Measurements from ENCODE around the gene ARHGAP15. TPM values are rescaled to one million over a fixed set of nuclear protein-coding genes. Genes with fewer than 3 reads are reported as not detected.

Gene ARHGAP15
- total RNA-seq, 1 donor from 2014 or later = 10.0 TPM

DNA sequence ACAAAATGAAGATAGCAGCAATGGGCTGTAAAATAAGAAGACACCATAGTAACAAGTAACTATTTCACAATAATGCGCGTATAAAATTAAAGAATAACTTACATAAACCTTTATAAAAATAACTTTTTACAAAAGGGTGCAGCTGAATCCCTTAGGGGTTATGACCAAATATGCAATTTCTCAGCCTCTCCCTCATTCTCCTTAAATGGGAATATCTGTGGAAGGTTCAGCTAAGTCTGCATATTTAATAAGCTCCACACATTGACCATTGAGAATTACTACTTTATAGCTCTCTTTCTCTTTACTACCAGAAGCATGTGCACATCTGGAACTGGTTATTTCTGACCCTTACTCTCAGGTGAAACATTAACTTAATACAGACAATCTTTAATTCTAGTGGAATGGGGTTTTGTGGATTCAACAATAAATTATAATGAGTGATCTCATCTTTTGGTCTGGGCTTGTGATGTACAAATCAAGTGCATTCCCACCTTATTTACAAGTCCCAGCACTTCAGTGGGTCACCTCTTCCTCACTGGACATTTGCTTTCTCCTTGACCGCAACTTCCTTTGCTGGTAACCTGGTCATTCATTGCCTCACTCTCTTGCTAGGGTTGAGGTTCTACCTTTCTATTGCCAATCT is 15.7 kb downstream of the ARHGAP15 start:
- no peak for DNase-seq (ENCODE audit: low spot score)

DNA sequence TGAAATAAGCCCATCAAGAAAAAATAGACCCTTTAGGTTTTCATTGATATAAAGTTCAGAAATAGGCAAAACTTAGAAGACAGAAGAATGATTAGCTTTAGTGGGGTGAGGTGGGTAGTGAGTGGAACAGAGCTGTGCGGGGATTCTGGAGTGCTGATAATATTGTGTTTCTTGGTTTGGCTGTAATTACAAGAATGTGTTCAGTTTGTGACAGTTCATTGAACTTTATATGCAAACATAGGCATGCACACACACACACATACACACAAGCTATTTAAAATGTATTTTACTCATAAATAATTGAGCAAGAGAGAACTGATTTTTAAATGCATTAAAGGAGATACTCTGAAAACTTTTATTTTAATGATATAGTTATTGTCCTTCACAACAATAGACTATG is 17.1 kb downstream of the ARHGAP15 start:
- no peak for DNase-seq (ENCODE audit: low spot score)

DNA sequence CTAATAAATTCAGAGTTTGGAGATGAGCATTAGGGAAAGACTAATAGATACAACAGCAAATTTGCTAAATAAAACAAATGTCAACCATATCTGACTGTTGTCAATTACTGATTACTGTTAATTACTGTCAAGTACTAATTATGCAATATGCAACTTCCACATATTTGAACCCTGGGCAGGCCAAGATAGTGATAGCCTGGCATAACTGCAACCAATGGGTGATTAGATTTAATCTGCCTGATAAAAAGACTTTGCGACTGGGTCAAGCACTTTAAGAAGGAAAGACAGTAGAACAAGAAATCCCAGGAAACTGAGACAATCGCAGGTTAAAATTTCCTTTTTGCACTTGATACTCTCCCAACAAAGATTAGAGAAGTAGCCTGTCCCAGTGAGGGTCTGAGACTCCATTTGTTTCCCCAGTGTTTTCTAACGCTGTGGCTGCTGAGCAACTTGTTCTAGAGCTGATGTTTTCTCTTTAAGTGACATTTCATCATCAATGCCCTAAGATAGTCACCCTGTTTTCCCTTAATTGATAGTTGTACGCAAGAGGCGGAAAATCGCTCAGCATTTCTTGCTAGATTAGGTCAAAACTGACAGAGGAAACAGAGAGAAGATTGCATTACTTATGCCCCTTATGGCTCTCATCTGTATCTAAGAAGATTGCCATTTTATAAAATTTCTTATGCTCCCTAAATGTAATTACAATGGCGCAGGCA is 17.8 kb downstream of the ARHGAP15 start:
- DNase-seq (ENCODE audit: low spot score) = no peak

DNA sequence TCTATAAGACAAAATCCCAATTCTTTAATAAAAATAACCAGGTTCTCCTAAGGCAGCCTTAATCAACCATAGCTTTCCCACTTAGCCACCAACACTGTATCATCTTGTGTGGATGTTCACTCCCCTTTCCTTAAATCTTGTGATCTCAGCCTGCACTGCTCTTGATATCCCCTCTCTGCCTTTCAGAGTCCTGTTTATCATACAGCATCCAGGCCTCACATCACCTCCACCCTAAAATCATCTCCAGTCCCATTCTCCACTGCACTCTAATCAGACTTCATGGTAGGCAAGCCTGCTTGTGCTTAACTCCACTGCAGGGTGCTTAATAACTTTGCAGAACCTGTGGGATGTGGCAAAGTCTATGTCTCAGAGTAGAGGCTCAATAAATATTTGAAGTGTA is 18.8 kb downstream of the ARHGAP15 start:
- DNase-seq (ENCODE audit: low spot score) = no peak

DNA sequence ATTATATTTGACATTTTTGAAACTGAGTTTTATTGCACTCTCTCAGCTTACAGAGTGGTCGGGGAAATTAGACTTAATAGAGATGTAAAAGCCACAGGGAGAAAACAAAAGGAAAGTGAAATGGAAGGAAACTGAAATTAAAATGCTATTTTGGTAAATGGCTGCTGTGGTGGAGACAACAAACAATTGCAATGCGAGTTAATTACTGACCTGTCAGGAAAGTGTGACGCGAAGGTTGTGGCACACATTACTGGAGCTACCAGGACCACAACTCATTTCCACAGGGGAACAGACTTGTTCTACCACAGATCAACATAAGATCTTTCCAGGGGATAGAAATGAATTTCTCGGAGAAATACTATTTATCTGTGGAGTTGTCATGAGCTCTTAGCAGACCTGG is 19.5 kb downstream of the ARHGAP15 start:
- no peak for DNase-seq (ENCODE audit: low spot score)

DNA sequence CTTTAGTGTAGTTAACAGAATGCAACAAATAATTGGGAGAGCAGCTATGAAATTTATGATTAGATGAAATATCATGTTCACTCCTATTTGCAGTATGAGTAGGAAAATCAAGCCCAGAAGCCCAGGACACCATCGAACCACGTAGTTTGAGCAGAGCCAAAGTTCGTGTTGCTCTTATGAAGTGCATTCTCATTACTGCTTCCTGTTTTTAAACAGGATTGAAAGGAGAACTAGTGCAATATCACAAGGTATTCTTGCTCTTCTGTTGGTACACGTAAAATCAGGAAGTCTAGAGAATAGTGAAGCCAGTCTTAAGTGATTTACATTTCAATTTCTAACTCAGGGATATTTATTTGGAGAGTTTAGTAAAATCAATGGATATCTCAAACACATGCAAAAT is 21.1 kb downstream of the ARHGAP15 start:
- no peak for DNase-seq (ENCODE audit: low spot score)

DNA sequence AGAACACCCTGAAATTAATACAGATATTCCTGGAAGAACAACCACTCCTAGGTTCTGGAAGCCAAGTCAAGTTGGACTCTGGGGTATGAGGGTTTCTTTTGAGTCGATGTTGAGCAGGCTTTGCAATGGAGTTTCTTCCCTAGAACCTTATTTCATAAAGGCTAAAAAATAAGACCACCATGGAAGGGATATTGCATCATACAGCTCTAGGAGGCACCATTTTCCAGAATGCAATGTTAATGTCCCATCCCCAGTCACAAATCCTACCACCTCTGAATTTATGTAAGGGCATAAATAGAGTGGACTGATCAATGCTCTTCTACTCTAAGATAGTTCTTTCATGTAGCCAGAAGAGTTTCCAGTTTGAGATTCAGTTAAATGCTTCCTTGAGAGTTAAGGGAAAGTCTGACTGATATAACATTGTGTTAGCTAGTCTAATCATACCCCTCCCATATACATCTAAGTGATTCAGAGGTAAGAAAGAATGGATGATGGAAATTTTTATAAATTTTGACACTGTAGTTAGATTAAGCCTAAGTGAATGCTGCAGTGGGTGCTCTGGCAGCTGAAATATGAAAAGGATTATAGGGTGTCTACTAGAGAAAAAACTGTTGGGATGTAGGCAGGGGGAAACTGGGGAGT is 22.0 kb downstream of the ARHGAP15 start:
- no peak for DNase-seq (ENCODE audit: low spot score)

DNA sequence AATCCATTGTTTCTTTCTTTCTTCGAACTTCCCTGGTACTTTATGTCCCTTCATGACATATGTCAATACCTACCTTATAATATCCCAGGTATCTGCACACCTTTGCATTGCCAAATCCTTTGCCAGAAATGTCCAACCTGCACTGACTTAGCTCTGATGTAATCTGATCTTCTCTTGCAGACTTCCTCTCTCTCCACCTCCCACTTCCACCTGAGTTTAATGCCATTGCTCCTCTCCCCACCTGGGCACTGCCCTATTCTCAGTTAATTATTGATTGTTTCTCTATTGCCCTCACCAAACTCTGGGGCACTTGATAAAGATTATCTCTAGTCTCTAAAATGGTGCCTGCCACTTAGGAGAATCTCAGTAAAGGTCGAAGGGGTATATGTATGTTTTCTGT is 23.0 kb downstream of the ARHGAP15 start:
- DNase-seq (ENCODE audit: low spot score) = no peak

DNA sequence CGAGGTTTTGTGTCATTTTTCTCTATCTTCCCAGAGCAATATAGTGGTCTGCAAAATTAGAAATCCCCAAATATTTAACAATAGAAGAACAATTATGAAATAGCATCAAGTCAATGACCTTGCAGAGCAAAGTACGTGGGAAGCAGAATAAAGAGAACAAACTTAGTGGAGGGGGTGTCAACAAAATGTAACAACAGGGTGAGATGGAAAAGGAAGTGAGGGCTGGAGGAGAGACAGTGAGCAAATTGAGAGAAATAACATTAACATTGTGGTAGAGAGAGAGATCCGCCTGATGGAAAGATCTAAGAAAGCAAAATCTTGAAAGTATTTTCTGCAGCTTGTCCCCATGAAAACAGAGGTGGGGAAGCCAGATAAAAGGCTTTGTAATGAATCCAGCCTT is 23.4 kb downstream of the ARHGAP15 start:
- DNase-seq (ENCODE audit: low spot score) = no peak

DNA sequence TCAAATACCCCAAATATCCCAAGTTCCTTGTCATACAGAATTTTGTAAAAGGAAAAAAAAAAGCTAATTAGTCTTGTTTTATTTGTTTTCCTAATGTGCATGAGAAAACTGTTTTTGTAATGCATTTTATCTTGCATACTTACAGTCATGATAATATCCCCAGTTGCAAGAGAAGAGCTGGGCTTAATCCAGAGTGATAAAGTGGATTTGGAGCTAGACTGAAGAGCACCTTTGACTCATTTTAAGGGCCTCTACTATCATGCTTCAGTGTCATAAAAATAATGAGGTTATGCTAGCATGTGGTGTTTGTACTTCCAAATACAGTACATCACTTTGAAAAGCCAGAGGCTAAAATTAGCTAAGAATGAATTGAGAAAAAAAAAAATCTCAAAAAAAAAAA is 26.4 kb downstream of the ARHGAP15 start:
- no peak for DNase-seq (ENCODE audit: low spot score)

DNA sequence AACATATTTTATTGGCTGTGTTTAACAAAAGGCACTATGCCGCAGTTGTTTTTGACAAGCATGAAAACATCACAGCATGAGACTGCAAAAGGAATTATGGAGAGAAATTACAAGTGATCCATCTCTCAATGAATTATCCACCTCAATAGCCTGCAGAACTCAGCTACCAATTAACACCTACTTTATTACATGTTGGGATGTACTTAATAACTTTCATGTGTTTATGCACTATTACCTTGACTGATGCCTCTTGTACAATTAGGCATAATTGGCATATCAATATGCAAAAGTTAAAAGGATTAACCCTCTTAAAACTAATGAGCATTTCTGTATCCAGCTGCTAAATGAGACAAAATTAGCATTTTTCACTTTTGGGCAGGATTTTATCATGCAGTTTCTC is 27.8 kb downstream of the ARHGAP15 start:
- DNase-seq (ENCODE audit: low spot score) = no peak

DNA sequence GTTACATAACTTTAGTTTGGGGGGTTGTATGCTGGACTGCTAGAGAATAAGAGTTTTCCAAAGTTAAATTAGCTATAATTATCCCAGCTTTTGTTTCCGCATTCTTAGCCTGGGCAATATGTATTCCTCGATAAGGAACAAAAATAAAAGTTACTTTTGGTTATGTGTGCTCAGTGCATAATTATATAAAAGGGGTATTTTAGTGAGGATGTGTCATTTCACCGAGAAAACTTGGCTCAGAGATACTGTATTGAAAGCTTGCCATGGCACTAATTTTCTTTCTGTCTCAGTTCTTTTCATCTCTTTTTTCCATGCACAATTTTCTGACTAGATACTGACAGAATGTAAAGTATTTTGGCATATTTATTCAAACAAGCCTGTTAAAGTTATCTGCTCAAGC is 28.2 kb downstream of the ARHGAP15 start:
- DNase-seq (ENCODE audit: low spot score) = no peak

DNA sequence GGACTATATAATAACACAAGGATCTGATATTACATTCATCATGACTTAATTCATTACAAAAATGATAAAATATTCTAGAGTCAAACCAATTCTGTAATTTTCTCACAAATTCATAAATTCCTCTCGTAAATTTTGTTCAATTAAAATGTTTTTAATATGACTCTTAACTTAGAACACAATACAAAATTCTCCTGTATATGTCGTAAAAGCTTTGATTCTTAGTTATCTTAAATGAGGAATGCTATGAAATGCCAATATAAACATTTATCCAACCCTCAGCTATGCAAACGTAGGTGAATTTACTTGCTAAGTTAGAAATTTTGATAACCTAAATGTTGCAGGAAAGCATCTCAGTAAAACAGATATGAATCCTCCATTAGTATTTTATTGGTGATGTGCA is 28.9 kb downstream of the ARHGAP15 start:
- DNase-seq (ENCODE audit: low spot score) = no peak

DNA sequence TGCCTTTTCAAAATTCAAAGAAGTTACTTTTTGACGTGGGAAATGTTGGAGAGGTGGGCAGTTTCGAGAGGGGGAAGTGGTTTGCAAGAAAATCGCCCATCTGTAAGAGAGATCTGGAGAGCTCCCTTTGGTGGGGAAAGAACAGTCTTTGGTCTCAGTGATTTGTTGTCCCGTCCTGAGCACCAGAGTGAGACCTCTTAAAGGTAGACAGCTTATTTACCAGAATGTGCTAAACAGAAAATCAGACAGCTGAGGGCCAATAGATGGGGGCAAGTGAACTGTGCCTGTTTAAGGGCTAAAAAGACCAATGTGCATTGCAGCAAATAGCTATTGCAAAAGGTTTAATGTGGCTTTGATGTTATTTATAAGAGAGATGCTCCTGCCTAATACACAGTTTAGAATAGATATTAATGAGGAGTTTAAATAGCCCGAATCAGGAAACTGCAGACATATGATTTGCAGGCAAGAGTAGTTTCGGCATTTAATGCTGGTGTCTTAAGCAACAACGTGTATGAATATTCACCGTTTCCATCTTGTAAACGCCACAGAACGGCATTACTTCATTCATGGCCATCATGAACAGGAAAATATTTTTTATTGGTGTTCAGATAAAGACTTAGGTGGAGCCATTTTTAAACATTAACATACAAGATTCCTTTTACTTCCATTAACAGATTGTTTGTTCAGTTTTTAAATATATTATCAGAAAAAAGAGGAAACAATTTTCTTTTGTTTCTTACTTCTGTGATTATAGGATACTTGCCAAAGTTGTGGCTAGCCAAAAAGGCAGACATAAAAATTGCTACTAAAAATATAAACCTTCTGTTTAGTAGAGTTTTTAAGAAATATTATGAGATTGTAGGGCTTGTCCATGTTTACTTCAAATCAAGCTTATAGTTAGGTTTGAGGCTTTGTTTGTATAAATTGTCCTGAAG is 29.6 kb downstream of the ARHGAP15 start:
- DNase-seq (ENCODE audit: low spot score) = no peak

DNA sequence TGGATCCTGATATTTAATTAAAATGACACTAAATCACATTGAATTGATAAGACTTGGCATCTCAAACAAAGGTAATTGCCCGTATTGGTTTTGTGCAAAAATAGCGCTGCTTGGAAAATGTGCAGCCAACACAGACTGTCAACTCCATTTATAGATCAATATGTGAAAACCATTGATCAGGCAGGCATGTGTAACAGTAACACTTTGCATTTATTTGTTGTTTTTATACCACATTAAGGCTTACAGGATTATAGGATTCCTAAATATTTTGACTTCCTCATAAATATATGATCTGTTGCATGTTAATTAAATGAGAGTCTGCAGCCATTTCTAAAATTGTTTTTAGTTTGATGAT is 30.2 kb downstream of the ARHGAP15 start:
- no peak for DNase-seq (ENCODE audit: low spot score)

DNA sequence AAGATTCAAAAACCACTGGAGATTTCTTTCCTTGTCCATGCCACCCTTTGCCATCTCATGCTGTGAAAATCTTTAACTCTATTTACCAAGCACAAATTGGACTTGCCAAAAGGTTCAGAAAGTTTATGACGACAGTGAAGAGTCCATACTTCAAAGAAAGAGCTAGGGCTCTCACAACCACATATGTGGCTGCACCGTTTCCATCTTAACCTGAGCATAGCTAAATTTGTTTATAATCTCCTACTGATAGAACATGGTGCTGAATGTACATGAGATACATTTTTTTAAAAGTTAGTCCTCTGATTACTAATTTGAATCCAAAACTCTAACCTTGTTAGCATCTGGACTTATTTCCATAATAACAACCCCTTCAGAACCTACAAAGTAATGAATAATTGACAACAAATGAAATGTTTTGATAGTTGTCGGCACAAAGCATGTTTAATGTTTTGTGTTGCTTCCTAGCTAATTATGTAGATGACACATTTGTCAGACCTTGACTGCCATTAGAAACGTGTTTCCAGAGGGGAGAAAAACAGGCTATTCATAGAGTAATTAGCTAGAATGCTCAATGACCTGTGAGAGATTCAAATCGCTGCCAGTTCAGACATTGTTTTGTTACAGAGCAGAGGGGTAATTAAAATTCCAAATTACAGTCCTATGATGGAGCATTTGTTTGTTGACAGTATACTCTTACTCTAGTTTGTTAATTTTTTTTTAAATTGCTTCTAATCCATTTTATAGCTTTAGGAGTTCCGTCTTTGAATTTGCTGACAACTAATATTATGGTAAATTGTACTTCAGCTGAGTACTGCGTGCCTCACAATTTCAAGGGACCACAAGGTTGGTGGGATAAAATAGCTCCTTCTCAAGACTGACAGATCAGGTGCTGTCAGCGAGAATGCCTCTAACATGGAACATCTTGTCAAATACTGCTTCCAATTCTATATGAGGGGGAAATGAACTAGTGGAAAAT is 31.8 kb downstream of the ARHGAP15 start:
- no peak for DNase-seq (ENCODE audit: low spot score)

DNA sequence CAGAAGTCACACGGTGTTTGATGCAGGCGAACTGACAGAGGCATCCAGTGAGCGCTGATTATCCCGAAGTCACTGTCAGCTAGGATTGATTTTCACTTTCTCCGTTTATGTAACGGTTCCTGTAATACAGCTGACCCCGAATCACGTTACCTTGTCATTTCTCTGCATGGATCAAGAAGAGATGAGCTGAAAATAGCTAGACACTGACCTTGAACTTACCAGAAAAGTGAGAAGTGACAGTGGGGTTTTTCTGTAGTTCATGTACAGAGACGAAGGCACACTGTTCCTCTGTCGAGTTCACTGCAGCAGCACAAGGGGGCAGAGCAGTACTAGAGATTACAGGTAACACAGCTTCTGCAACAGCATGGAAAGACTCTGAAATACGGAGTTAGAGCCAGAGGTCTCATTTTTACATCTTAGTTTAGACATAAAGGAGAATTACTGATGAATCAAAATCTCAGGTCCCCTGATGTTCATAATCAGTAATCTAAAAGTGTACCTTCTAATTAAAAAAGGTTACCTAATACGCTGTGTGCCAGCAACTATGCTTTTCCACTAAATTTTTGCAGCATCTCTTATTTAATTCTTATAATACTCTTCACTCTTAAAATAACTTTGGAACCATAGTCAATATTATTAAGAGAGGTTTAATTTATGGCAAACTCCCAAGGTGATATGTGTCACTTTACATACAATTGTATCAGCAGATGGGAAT is 33.1 kb downstream of the ARHGAP15 start:
- DNase-seq (ENCODE audit: low spot score) = peak; percentile 26

DNA sequence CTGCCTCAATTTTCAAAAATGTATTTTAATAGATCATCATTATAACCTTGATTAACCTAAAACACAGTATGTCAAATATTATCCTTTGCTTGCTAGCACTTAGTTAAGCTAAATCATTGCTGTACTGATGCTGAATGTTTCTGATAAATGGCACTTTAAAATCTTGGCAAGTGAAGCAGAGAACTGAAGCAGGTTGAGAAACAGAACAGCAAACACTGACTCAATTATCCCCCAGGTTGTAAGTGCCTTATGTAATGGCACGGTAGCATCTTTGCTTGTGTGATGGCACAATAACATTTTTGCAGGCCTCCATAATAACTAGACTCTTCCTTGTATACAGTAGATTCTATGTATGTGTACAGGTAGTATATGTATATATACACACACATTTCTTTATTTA is 33.8 kb downstream of the ARHGAP15 start:
- no peak for DNase-seq (ENCODE audit: low spot score)

DNA sequence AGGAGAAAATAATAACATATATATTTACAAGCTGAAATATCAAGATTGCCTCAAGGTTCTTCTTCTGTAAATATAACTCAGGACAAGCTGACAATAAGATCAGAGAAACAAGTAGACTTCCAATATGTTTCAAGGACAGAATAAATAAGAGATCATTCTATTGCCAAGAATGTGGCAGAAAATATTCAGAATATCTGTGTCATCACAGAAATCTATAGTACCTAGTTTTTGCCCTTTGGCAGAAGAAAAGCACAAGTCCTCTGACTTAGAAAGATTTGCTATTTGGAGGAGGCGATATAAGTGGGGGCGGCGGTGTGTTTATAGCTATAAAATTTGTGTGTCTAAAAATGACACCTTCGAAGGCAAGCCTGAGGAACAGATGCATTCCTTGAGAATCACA is 34.3 kb downstream of the ARHGAP15 start:
- DNase-seq (ENCODE audit: low spot score) = no peak

DNA sequence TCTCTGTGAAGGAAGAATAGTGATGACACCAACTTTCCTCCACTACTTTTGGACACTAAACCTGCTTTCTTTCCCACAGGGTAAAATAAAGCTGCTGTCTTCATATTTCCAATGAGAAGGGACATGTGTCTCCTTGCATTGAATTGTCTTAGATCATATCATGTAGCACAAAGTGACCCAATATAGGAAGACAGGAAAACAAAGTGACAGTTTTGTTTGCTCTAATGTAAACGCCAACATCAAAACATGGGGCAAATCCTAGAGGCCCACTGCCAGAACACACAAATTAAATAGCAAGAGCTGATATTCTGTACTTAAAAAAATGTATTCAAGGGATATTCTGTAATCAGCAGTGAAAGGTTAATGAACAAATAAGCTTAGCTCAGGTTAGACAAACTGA is 36.1 kb downstream of the ARHGAP15 start:
- DNase-seq (ENCODE audit: low spot score) = no peak

All from mucosa of gallbladder (tissue), 1 donor.